OCI-LY1 (cell line): ENCODE results near the gene RNGTT.

ENCODE experiments used
- CTCF ChIP-seq: fragments of 200-600 bp; sonication (generic), shearing (Covaris generic); IDR thresholded peaks from 2 replicates; pipeline ENCODE4 v1.5.1; 2017; ENCODE audit warnings: mild to moderate bottlenecking, antibody characterized with exemption, low read length, moderate library complexity, mixed read lengths
- EZH2 ChIP-seq: fragments of 200-600 bp; sonication (generic), shearing (Covaris generic); IDR thresholded peaks from 2 replicates; pipeline ENCODE4 v1.8.0; 2017; ENCODE audit warnings: borderline replicate concordance, mixed run types, mild to moderate bottlenecking, antibody characterized with exemption, low read length, moderate library complexity, mixed read lengths

GRCh38 chr6:88565409-88565811 is 398.0 kb downstream of the RNGTT start:
- TF ChIP-seq CTCF = no peak
- no peak for TF ChIP-seq EZH2
